A673 (cell line): ENCODE data around the gene TP53.
"Not testable (repeated sequence)": the region's sequence is repeated elsewhere in the genome, so short reads cannot be mapped to it uniquely, and the experiment has no call there.

Source experiments
- CTCF ChIP-seq: fragments of 300-800, 200-600 bp; sonication (generic); conservative IDR thresholded peaks from 2 replicates; pipeline ENCODE4 v1.5.1; 2017; ENCODE audit warnings: low read depth, mild to moderate bottlenecking, antibody characterized with exemption, low read length, moderate library complexity, mixed read lengths
- EZH2 ChIP-seq: fragments of 200-600 bp; sonication (generic); IDR thresholded peaks from 2 replicates; pipeline ENCODE4 v1.6.1; 2017; ENCODE audit warnings: borderline replicate concordance, low read depth, mild to moderate bottlenecking, mixed read lengths, antibody characterized with exemption, low read length; ENCODE audit not compliant: poor library complexity, severe bottlenecking

- TF ChIP-seq CTCF, EZH2: not testable (repeated sequence)
These were observed 61.5 kb downstream of the TP53 start for GRCh38 chr17:7625749-7626148.
